ENCODE data around the gene EIF2S3.

GRCh38 chrX:24005028-24005427 is 49.7 kb upstream of the EIF2S3 start:
- no peak for TF ChIP-seq CTCF (IDR thresholded peaks at IDR 0.05; ENCODE audit: insufficient read depth, low read length)
- TF ChIP-seq SPI1 (IDR thresholded peaks at IDR 0.05; ENCODE audit: borderline replicate concordance, low read depth) = no peak
- no peak for TF ChIP-seq POLR2AphosphoS5 (IDR thresholded peaks at IDR 0.05; ENCODE audit: low read depth)
- no peak for TF ChIP-seq REST (IDR thresholded peaks at IDR 0.05; ENCODE audit: insufficient replicate concordance, low read depth)
- no peak for TF ChIP-seq GABPA (IDR thresholded peaks at IDR 0.05; ENCODE audit: low read depth)

All from HL-60 (cell line).